Esophagus squamous epithelium (tissue), 4 donors: ENCODE data around the gene DLX5.

Experiments used
- CTCF ChIP-seq, 6 experiments: fragments of 450-650 bp in 4 of 6; fragments of 200-600 bp in 2 of 6; sonication (generic) in 2 of 6; IDR thresholded peaks; one replicate each; pipeline ENCODE4 v1.5.1; 2016 to 2019; ENCODE audit warnings: antibody characterized with exemption in 6 of 6, mild to moderate bottlenecking in 4 of 6, moderate library complexity in 4 of 6
- POLR2A ChIP-seq, 4 donors: fragments of 450-650 bp; IDR thresholded peaks; one replicate each; pipeline ENCODE4 v1.6.1; 2017; ENCODE audit warnings: antibody characterized with exemption in 4 of 4, mild to moderate bottlenecking in 4 of 4, moderate library complexity in 3 of 4

GRCh38 chr7:97006055-97006815, 18.4 kb downstream of the DLX5 start:
- TF ChIP-seq CTCF (IDR thresholded peaks at IDR 0.05) (no peak), POLR2A (IDR thresholded peaks at IDR 0.05) (no peak)
